ENCODE data around the gene ANKS3.

GRCh38 chr16:4677994-4678393 is 56.1 kb downstream of the ANKS3 start:
- no peak for TF ChIP-seq POLR2A (IDR thresholded peaks at IDR 0.05)
- TF ChIP-seq CTCF (IDR thresholded peaks at IDR 0.05), result no peak
